Measurements from ENCODE around the gene LDHAL6A.

The LDHAL6A gene

DNA sequence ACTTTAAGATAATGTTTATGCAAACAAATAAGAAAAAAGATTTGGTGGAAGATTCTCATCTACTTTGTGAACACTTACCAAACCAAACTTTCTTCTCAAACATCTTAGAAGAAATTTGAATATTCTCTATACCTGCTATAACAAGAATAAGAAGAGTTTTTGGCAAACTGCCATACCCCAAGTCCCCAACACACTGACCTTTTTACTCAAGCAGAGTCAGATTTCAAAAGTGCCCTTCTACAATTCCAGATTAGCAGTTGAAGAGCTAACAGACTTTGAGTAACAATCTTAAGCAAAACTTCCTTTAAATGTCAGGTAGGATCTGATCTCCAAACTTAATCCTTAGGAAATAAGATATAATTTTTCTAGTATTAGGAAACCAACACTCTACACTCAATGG lies 37.2 kb downstream of the LDHAL6A start:
- no peak overlapping the region for H3K27ac ChIP-seq
- DNase-seq (ENCODE audit: low read depth, low spot score): no peak
- no peak for TF ChIP-seq FOXP2 (optimal IDR thresholded peaks at IDR 0.05; ENCODE audit: control extremely low read depth, extremely low read length, insufficient read depth)
- no peak for TF ChIP-seq POLR2AphosphoS5 (IDR thresholded peaks at IDR 0.05; ENCODE audit: borderline replicate concordance, low read depth, low read length)
- no peak for TF ChIP-seq EZH2 (IDR thresholded peaks at IDR 0.05)

DNA sequence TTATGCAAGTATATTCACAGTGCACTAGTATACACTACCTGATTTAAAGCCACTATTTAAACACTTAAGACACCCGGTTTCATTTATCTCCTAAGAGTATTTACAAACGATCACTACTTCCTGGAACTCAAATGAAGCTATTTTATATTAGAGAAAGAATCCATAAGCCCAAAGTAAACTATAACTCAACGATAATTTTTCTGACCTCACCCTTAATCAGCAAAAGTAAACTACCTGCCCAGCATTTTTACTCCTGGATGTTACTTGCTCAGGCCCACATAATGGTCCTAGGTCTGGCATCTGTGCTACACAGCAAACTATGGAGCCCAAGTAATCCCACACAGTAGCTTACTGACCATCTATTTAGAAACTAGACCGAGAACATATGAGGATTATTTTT lies 37.7 kb downstream of the LDHAL6A start:
- no peak overlapping the region for H3K27ac ChIP-seq
- H3K4me3 ChIP-seq: no peak overlapping the region
- DNase-seq (ENCODE audit: low read depth, low spot score): no peak
- H3K36me3 ChIP-seq (ENCODE audit: insufficient read depth, low read length): peaks cover 48% of the 10 kb centered on the region
- TF ChIP-seq FOXP2 (optimal IDR thresholded peaks at IDR 0.05; ENCODE audit: control extremely low read depth, extremely low read length, insufficient read depth) (no peak), POLR2AphosphoS5 (IDR thresholded peaks at IDR 0.05; ENCODE audit: borderline replicate concordance, low read depth, low read length) (no peak), EZH2 (IDR thresholded peaks at IDR 0.05) (no peak)
- no peaks in the 10 kb centered on the region for H3K9me3 ChIP-seq (ENCODE audit: low read depth, low read length)
- H3K9ac ChIP-seq (ENCODE audit: insufficient read length): no peak overlapping the region

More for the DNA sequence above, 37.2 kb downstream of the LDHAL6A start:
- Histone ChIP-seq H3K36me3 (ENCODE audit: insufficient read depth, low read length) (peaks cover 44% of the 10 kb centered on the region), H3K9me3 (ENCODE audit: low read depth, low read length) (no peaks in the 10 kb centered on the region), H3K4me3 (no peak overlapping the region), H3K9ac (ENCODE audit: insufficient read length) (no peak overlapping the region)

DNA sequence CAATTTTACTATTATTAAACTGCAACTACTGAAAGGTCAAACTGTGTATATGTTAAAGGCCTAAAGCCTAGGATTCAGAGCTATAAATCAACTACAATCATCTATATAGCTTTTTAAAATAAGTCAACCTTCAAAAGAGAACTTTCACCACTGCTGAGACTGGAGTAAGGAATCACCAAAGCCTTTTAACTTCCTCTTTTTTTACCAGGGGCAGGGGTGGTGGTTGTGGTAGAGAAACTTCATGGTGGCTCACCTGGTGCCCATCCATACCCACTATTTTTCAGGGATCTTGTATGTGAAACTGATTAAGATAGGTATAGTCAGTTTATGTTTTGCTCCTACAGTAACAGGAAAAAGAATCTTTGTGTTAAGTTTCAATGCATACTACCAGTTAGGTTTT lies 39.6 kb downstream of the LDHAL6A start:
- Histone ChIP-seq H3K9me3 (ENCODE audit: low read depth, low read length) (no peaks in the 10 kb centered on the region), H3K36me3 (ENCODE audit: insufficient read depth, low read length) (peaks cover 52% of the 10 kb centered on the region)
- no peak for DNase-seq (ENCODE audit: low read depth, low spot score)

DNA sequence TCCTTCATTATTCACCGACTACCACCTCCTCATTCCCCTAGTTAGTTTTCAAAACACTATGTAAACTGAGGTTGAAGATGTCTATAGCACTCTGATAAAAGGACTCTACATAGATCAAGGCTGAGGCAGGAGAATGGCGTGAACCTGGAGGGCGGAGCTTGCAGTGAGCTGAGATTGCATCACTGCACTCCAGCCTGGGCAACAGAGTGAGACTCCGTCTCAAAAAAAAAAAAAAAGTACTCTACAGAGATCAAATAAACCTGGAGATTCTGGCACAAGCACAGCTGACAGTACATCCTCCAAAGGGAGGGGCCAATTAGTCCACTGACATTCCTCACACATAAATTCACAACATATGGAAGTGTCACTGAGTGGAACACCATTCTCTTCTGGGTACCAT lies 40.0 kb downstream of the LDHAL6A start:
- Histone ChIP-seq H3K27ac (no peak overlapping the region), H3K4me3 (no peak overlapping the region), H3K36me3 (ENCODE audit: insufficient read depth, low read length) (peaks cover 52% of the 10 kb centered on the region), H3K9ac (ENCODE audit: insufficient read length) (no peak overlapping the region), H3K9me3 (ENCODE audit: low read depth, low read length) (no peaks in the 10 kb centered on the region)
- no peak for DNase-seq (ENCODE audit: low read depth, low spot score)
- TF ChIP-seq POLR2AphosphoS5 (IDR thresholded peaks at IDR 0.05; ENCODE audit: borderline replicate concordance, low read depth, low read length) (no peak), FOXP2 (optimal IDR thresholded peaks at IDR 0.05; ENCODE audit: control extremely low read depth, extremely low read length, insufficient read depth) (no peak), EZH2 (IDR thresholded peaks at IDR 0.05) (no peak)

More for the DNA sequence above, 39.6 kb downstream of the LDHAL6A start:
- Histone ChIP-seq H3K9ac (ENCODE audit: insufficient read length) (no peak overlapping the region), H3K27ac (no peak overlapping the region), H3K4me3 (no peak overlapping the region)
- TF ChIP-seq FOXP2 (optimal IDR thresholded peaks at IDR 0.05; ENCODE audit: control extremely low read depth, extremely low read length, insufficient read depth) (no peak), EZH2 (IDR thresholded peaks at IDR 0.05) (no peak), POLR2AphosphoS5 (IDR thresholded peaks at IDR 0.05; ENCODE audit: borderline replicate concordance, low read depth, low read length) (no peak)

DNA sequence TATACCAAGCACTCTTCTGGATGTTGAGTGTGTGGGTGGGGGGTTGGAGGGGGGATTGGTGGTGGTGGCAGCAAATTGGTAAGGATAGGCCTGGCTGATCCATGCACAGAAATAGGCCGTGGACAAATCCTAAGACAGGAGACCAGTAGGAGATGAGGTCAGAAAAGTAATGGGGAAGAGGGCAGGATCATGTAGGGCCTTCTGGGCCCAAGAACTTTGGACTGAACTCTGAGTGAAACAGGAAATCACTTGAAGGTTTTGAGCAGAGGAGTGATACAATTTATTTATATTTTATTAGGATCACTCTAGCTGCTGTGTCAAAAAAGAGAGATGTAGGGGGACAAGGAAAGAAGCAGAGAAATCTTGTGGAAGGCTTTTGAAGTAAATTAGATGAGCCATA lies 42.4 kb downstream of the LDHAL6A start:
- peaks cover 58% of the 10 kb centered on the region for H3K36me3 ChIP-seq (ENCODE audit: insufficient read depth, low read length)
- TF ChIP-seq POLR2AphosphoS5 (IDR thresholded peaks at IDR 0.05; ENCODE audit: borderline replicate concordance, low read depth, low read length) (no peak), EZH2 (IDR thresholded peaks at IDR 0.05) (no peak), FOXP2 (optimal IDR thresholded peaks at IDR 0.05; ENCODE audit: control extremely low read depth, extremely low read length, insufficient read depth) (no peak)
- no peak overlapping the region for H3K27ac ChIP-seq
- H3K4me3 ChIP-seq: no peak overlapping the region
- H3K9me3 ChIP-seq (ENCODE audit: low read depth, low read length): no peaks in the 10 kb centered on the region
- no peak overlapping the region for H3K9ac ChIP-seq (ENCODE audit: insufficient read length)
- no peak for DNase-seq (ENCODE audit: low read depth, low spot score)

DNA sequence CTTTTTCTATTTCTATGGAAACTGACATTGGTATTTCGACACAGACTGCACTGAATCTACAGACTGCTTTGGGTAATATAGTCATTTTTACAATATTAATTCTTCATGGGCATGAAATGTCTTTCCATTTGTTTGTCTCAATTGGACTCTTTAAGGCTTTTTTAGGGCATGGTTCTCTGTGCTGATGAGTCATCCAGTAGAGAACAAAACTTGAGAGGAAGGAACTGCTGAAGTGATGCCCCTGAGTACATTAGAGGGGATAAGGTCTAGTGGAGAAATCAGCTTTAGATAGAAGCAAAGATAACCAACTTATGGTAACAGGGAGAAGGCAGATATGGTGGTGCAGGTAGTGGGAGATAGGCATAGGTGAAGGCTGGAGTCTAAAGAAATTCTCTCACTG lies 46.0 kb downstream of the LDHAL6A start:
- H3K36me3 ChIP-seq (ENCODE audit: insufficient read depth, low read length): peaks cover 67% of the 10 kb centered on the region
- no peaks in the 10 kb centered on the region for H3K9me3 ChIP-seq (ENCODE audit: low read depth, low read length)
- TF ChIP-seq POLR2AphosphoS5 (IDR thresholded peaks at IDR 0.05; ENCODE audit: borderline replicate concordance, low read depth, low read length) (no peak), FOXP2 (optimal IDR thresholded peaks at IDR 0.05; ENCODE audit: control extremely low read depth, extremely low read length, insufficient read depth) (no peak)
- no peak overlapping the region for H3K4me3 ChIP-seq
- H3K27ac ChIP-seq: no peak overlapping the region
- DNase-seq (ENCODE audit: low read depth, low spot score): no peak
- no peak overlapping the region for H3K9ac ChIP-seq (ENCODE audit: insufficient read length)

DNA sequence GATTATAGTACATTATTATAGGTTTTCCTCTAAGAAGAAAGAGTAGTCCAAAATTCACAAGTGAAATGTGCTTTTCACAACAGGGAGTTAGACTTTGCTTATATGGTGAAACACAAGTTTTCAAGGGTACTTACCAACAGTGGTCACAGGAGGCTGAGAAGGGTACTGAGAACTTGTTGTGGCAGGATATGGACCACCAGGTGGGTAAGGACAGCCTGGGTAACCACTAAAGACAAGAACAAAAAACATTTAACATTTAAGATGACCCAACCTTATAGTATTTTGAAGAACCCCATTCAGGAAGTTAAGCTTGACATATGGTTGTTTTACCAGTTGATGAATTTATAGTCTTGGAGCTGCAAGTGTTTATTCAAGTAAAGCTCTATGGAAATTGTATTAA lies 46.7 kb downstream of the LDHAL6A start:
- no peaks in the 10 kb centered on the region for H3K9me3 ChIP-seq (ENCODE audit: low read depth, low read length)
- H3K36me3 ChIP-seq (ENCODE audit: insufficient read depth, low read length): peaks cover 73% of the 10 kb centered on the region
- DNase-seq (ENCODE audit: low read depth, low spot score): no peak
- H3K4me3 ChIP-seq: no peak overlapping the region
- H3K9ac ChIP-seq (ENCODE audit: insufficient read length): no peak overlapping the region
- no peak for TF ChIP-seq POLR2AphosphoS5 (IDR thresholded peaks at IDR 0.05; ENCODE audit: borderline replicate concordance, low read depth, low read length)
- H3K27ac ChIP-seq: no peak overlapping the region

DNA sequence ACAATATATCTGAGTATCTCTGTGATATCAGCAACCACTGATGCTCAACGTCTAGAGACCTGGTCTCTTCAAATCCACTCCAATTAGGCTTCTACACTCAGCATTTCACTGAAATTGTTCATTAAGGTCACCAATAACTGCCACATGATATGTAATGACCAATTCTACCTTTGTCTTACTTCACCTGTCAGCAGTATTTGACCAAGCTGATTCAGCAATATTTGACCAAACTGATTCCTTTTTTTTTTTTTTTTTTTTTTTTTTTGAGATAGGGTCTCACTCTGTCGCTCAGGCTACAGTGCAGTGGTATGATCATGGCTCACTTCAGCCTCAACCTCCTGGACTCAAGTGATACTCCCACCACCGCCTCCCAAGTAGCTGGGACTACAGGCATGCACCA lies 65.5 kb downstream of the LDHAL6A start:
- H3K27ac ChIP-seq: no peak overlapping the region
- DNase-seq (ENCODE audit: low read depth, low spot score): no peak
- no peaks in the 10 kb centered on the region for H3K9me3 ChIP-seq (ENCODE audit: low read depth, low read length)
- no peak overlapping the region for H3K9ac ChIP-seq (ENCODE audit: insufficient read length)
- no peak overlapping the region for H3K4me3 ChIP-seq
- 0 out of 2 replicates have a peak, but pooled peaks cover 3% of the 10 kb centered on the region for H3K36me3 ChIP-seq (ENCODE audit: insufficient read depth, low read length)
- TF ChIP-seq EZH2 (IDR thresholded peaks at IDR 0.05): no peak
- TF ChIP-seq POLR2AphosphoS5 (IDR thresholded peaks at IDR 0.05; ENCODE audit: borderline replicate concordance, low read depth, low read length): no peak
- no peak for TF ChIP-seq FOXP2 (optimal IDR thresholded peaks at IDR 0.05; ENCODE audit: control extremely low read depth, extremely low read length, insufficient read depth)

DNA sequence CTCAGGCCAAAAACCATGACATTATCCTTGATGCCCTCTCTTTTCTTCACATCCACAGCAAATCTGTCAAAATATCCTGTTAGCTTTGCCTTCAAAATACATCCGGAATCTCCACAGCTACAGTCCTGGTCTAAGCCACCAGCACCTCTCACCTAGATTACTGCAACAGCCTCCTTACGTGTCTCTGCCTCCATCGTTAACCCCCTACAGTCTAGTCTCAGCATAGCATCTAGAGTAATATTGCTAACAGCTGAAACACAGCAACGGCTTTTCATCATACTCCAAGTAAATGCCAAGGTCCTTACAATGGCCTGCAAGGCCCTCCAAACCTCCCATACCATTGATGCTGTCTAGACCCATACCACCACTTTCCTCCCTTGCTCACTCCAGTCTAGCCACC lies 66.7 kb downstream of the LDHAL6A start:
- H3K9me3 ChIP-seq (ENCODE audit: low read depth, low read length): no peaks in the 10 kb centered on the region
- no peak for TF ChIP-seq FOXP2 (optimal IDR thresholded peaks at IDR 0.05; ENCODE audit: control extremely low read depth, extremely low read length, insufficient read depth)
- no peak for TF ChIP-seq EZH2 (IDR thresholded peaks at IDR 0.05)
- TF ChIP-seq POLR2AphosphoS5 (IDR thresholded peaks at IDR 0.05; ENCODE audit: borderline replicate concordance, low read depth, low read length): no peak
- H3K9ac ChIP-seq (ENCODE audit: insufficient read length): no peak overlapping the region
- no peak overlapping the region for H3K27ac ChIP-seq
- 0 out of 2 replicates have a peak, but pooled peaks cover 3% of the 10 kb centered on the region for H3K36me3 ChIP-seq (ENCODE audit: insufficient read depth, low read length)
- no peak overlapping the region for H3K4me3 ChIP-seq
- DNase-seq (ENCODE audit: low read depth, low spot score): no peak
